HFF-Myc (cell line): ENCODE results near the gene STK40.

Source experiments
- DNase-seq: peaks from one replicate; pipeline ENCODE4 v3.0.0-alpha.2; 2011; ENCODE audit warnings: low read depth; ENCODE audit errors: extremely low read depth
- H3K4me3 ChIP-seq: replicated peaks from 2 replicates; pipeline ENCODE4 v1.5.1; 2011; ENCODE audit warnings: low read depth, mild to moderate bottlenecking, control low read depth, low read length
- TF ChIP-seq, protein P1 (sequence below): IDR thresholded peaks from 2 replicates; pipeline ENCODE4 v1.5.1; 2012; ENCODE audit warnings: mild to moderate bottlenecking, low read depth, low read length, control low read depth; ENCODE audit errors: missing control alignments

STK40 gene

DNA sequence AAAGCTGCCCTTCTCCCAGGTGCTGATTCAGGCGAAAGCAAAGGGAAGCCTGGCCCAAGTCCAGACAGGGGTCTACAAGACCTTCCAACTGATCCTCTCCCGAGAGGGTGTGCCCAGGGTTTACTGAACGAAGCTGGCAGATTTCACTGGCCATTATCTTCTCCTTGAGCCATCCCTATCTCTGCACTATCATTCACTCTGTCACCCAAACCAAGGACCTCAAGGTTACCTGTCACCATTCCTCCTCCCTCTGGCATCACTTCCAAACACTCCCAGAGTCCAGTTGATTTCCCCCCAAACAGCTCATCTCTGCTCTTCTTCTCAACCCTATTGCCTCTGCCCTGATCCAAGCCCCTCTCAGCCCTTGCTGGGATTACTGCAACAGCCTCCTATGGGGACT is 4.9 kb downstream of the STK40 start:
- no peak for DNase-seq
- TF ChIP-seq, protein P1, sequence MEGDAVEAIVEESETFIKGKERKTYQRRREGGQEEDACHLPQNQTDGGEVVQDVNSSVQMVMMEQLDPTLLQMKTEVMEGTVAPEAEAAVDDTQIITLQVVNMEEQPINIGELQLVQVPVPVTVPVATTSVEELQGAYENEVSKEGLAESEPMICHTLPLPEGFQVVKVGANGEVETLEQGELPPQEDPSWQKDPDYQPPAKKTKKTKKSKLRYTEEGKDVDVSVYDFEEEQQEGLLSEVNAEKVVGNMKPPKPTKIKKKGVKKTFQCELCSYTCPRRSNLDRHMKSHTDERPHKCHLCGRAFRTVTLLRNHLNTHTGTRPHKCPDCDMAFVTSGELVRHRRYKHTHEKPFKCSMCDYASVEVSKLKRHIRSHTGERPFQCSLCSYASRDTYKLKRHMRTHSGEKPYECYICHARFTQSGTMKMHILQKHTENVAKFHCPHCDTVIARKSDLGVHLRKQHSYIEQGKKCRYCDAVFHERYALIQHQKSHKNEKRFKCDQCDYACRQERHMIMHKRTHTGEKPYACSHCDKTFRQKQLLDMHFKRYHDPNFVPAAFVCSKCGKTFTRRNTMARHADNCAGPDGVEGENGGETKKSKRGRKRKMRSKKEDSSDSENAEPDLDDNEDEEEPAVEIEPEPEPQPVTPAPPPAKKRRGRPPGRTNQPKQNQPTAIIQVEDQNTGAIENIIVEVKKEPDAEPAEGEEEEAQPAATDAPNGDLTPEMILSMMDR, result no peak
- H3K4me3 ChIP-seq, result no peak overlapping the region

DNA sequence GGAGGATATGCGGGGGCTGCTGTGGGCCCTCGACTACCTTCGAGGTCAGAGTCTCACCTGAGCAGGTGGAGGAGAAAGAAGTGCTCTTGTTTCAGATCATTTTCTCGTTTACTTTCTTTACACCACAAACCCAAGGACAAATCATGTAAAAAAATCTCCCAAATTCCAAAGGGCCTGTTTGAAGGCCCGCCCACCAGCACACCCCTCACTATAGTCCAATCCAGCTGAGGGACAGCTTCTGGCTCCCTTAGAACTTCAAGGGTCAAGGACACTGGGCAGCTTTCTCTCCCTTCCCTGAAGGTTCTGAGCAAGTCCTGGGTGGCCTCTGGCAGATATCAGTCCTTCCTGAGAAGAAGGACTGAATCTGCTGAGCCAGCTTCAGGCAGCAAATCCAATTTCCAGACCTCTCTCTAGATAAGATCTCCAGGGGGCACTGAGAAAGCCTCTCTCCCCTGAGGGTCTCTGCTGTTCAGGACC is 5.5 kb downstream of the STK40 start:
- no peak for DNase-seq
- TF ChIP-seq, protein P1, result no peak
- H3K4me3 ChIP-seq, result no peak overlapping the region

DNA sequence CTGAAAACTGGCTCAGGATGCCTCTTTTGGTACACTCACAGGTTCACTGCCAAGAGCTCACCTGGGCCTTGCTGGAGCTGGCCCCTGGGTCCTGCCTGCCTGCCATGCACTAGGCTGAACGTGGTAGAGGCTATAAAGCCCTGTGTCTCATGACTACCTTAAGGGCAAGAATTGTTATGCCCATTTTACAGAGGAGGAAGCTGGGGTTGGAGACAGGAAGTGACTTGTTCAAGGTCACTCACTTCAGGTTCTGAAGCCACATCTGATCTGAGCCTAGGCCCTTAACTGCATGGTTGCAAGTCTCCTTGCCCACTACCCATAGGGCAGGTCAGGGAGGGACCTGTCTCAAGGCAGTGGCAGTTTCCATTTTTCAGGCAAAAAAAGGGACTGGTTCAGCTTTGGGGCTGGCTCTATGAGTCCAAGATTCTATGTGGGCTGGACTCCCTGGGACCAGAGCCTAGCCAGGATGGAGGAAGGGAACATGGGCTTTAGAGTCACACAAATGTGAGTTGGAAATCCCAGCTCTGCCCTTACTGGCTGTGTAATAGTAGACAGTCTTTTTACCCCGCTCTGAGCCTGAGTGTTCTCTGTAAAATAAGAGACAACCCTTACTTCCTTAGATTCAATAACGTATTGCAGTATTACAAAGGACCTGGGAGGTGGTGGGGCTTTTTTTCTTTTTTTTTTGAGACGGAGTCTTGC is 7.8 kb downstream of the STK40 start:
- TF ChIP-seq, protein P1, result no peak
- H3K4me3 ChIP-seq, result no peak overlapping the region
- no peak for DNase-seq

DNA sequence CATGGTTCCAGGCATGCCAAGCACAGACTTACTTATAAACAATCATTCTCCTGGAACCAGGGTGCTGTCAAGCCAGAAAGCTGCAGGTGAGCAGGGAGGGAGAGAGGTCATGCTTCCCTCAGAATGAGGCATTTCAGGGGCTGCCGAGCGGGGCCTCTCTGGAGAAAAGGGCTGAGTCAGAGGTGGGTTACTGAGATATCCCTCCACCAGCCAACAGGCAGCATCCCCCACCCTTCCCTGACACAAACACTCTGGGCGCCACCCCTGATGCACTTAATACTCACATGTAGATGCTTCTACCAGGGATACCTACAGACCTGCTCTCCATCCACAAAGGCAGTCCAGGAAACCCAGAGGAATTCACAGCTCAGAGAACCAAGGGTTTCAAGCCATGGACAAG is 13.1 kb downstream of the STK40 start:
- DNase-seq, result no peak
- no peak overlapping the region for H3K4me3 ChIP-seq

DNA sequence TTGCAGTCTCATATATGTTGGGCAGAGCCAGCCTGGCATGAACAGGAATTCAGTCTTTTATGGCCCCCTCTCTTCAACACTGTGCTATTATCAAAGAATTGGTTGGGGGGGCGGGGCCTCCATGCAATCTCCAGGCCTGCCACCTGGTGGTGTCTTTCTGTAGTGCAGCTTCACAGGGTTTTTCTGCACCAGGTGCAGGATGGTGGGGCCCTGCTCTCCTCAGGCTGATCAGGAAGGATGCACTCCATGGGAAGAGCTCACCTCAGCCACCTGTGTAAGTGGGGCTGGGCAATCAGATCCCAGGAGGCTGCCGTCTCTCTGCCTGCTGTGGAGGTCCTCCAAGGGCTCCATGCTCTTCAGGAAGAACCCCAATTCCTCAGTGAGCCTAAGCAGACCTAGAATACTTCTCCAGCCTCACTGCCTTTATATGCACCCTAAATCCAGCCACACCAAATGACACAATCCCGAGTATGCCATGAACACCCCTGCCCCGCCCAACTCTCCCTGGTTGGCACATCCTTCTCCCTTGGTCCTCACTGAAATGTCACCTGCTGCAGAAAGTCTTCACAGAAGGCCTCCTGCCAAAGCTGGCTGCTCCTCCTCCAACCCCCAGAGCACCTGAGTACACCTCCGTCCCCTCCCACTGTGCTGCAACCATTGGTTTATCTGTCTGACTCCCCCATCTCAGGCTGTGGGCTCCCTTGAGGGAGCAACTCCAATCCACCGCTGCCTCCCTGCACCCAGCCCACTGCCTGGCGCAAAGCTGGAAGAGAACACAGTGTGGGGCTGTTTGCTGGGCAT is 16.5 kb downstream of the STK40 start:
- no peak overlapping the region for H3K4me3 ChIP-seq
- DNase-seq, result no peak
- TF ChIP-seq, protein P1, result peak; percentile 90

More for the DNA sequence above, 13.1 kb downstream of the STK40 start:
- TF ChIP-seq, protein P1, result no peak

DNA sequence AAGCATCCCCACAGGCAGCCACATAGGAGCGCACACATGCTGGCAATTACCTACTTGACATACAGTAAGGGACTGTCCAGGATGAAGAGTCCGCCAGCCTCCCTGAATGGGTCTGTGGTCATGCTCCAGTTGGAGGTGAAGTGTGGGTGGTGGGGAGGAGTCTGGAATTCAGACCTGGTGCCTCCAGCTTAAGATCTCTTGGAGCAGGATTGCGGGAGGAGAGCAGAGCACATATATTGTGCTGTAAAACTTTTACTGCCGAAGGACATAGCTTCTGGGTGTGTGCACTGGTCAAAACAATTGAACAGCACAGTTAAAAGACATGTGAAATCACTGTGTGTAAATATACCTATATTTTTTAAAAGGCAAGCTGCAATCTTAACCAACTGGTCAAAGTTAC is 17.9 kb downstream of the STK40 start:
- TF ChIP-seq, protein P1, result no peak
- no peak for DNase-seq
- H3K4me3 ChIP-seq, result no peak overlapping the region
